DND-41 (cell line): ENCODE measurements around the gene G6PD.
A peak's percentile ranks its signal among the peaks of the same experiment; 100 is the strongest.

ENCODE experiments used
- ATAC-seq: fragments of 200-7000 bp; cut with Tn5 transposase; 3 replicates; pipeline ENCODE4 v1.9.1; 2021; ENCODE audit warnings: low read depth; ENCODE audit not compliant: insufficient read depth
- DNase-seq: peaks from one replicate; pipeline ENCODE4 v3.0.0-alpha.2; 2020
- H2AFZ ChIP-seq: 2 replicates; pipeline ENCODE4 v1.6.0; 2012; ENCODE audit warnings: low read depth, low read length
- H3K27ac ChIP-seq: 2 replicates; pipeline ENCODE4 v1.5.1; 2012; ENCODE audit warnings: low read length, inconsistent platforms
- H3K27me3 ChIP-seq: fragments of 200-600 bp; sonication (generic); 2 replicates; pipeline ENCODE4 v1.6.0; 2012; ENCODE audit warnings: low read length, mild to moderate bottlenecking, inconsistent platforms; ENCODE audit not compliant: insufficient read depth, poor library complexity
- H3K36me3 ChIP-seq: 2 replicates; pipeline ENCODE4 v1.5.1; 2012; ENCODE audit warnings: low read length, inconsistent platforms; ENCODE audit not compliant: insufficient read depth
- H3K4me1 ChIP-seq: 2 replicates; pipeline ENCODE4 v1.5.1; 2012; ENCODE audit warnings: mild to moderate bottlenecking, low read length; ENCODE audit not compliant: insufficient read depth
- H3K4me2 ChIP-seq: 2 replicates; pipeline ENCODE4 v1.6.0; 2012; ENCODE audit warnings: mild to moderate bottlenecking, moderate library complexity, low read length, inconsistent platforms; ENCODE audit not compliant: insufficient read depth
- H3K4me3 ChIP-seq, 2 experiments: fragments of 200-600 bp in 1 of 2; shearing (Covaris generic) in 1 of 2; 2 replicates each; pipeline ENCODE4 v1.5.1; 2012 to 2016; ENCODE audit warnings: inconsistent platforms in 2 of 2, low read length in 2 of 2, mild to moderate bottlenecking in 2 of 2, low read depth in 1 of 2, moderate library complexity in 1 of 2
- H3K79me2 ChIP-seq: 2 replicates; pipeline ENCODE4 v1.6.0; 2012; ENCODE audit warnings: low read length, inconsistent platforms; ENCODE audit not compliant: insufficient read depth
- H3K9ac ChIP-seq: 2 replicates; pipeline ENCODE4 v1.6.0; 2012; ENCODE audit warnings: low read depth, mild to moderate bottlenecking, inconsistent platforms, low read length, moderate library complexity
- H3K9me3 ChIP-seq: 2 replicates; pipeline ENCODE4 v1.5.1; 2012; ENCODE audit warnings: low read length, moderate library complexity, mild to moderate bottlenecking, inconsistent platforms; ENCODE audit not compliant: insufficient read depth, severe bottlenecking
- H4K20me1 ChIP-seq: 2 replicates; pipeline ENCODE4 v1.6.0; 2012; ENCODE audit warnings: low read length; ENCODE audit not compliant: insufficient read depth
- CTCF ChIP-seq: IDR thresholded peaks from 2 replicates; pipeline ENCODE4 v1.5.1; 2012; ENCODE audit warnings: borderline replicate concordance, low read length, moderate library complexity, mild to moderate bottlenecking; ENCODE audit not compliant: poor library complexity, severe bottlenecking; ENCODE audit errors: extremely low read depth
- EZH2 ChIP-seq: IDR thresholded peaks from 3 replicates; pipeline ENCODE4 v1.6.1; 2012; ENCODE audit warnings: borderline replicate concordance, low read depth, mild to moderate bottlenecking, moderate library complexity, low read length, inconsistent platforms; ENCODE audit not compliant: severe bottlenecking

Gene G6PD

GRCh38 chrX:154490021-154490413 lies 56.6 kb downstream of the G6PD start:
- Histone ChIP-seq H3K4me2 (peak overlapping the region; percentile 92), H3K9me3 (no peaks in the 10 kb centered on the region), H2AFZ (peak overlapping the region; percentile 64), H3K27ac (peak overlapping the region; percentile 79), H4K20me1 (peaks cover 6% of the 10 kb centered on the region), H3K36me3 (peaks cover 5% of the 10 kb centered on the region), H3K4me1 (peaks cover 47% of the 10 kb centered on the region), H3K27me3 (no peaks in the 10 kb centered on the region), H3K79me2 (peaks cover 23% of the 10 kb centered on the region), H3K4me3 (peak overlapping the region; percentile 47 to 70), H3K9ac (peak overlapping the region; percentile 80)
- ATAC-seq (peak; percentile 8), DNase-seq (peak; percentile 30)
- TF ChIP-seq EZH2 (no peak), CTCF (no peak)

GRCh38 chrX:154489182-154489581 lies 57.5 kb downstream of the G6PD start:
- ATAC-seq (no peak), DNase-seq (no peak)
- Histone ChIP-seq H3K79me2 (peaks cover 30% of the 10 kb centered on the region), H4K20me1 (peaks cover 14% of the 10 kb centered on the region), H3K4me2 (peak overlapping the region; percentile 92), H3K9me3 (no peaks in the 10 kb centered on the region), H3K9ac (peak overlapping the region; percentile 80), H3K36me3 (peaks cover 13% of the 10 kb centered on the region), H2AFZ (no peak overlapping the region), H3K4me1 (peaks cover 55% of the 10 kb centered on the region), H3K4me3 (peak overlapping the region in 1 of 2 experiments; percentile 70; a peak in 2 of 4 replicates), H3K27ac (no peak overlapping the region), H3K27me3 (no peaks in the 10 kb centered on the region)
- TF ChIP-seq EZH2 (no peak), CTCF (no peak)

GRCh38 chrX:154488336-154489075 lies 58.1 kb downstream of the G6PD start:
- Histone ChIP-seq H3K4me2 (peak overlapping the region; percentile 92; the same call in 1 of the 2 replicates), H4K20me1 (peaks cover 17% of the 10 kb centered on the region), H3K27me3 (no peaks in the 10 kb centered on the region), H3K79me2 (peaks cover 30% of the 10 kb centered on the region), H3K9ac (peak overlapping the region; percentile 80), H3K27ac (no peak overlapping the region), H3K4me3 (no peak overlapping the region; a peak in 1 of 4 replicates), H3K9me3 (no peaks in the 10 kb centered on the region), H2AFZ (no peak overlapping the region), H3K36me3 (peaks cover 20% of the 10 kb centered on the region), H3K4me1 (peaks cover 56% of the 10 kb centered on the region)
- ATAC-seq (no peak), DNase-seq (no peak)
- TF ChIP-seq EZH2 (no peak), CTCF (no peak)
